COLO668 (cell line): ENCODE data around the gene SRI.
A peak's percentile ranks its signal among the peaks of the same experiment; 100 is the strongest.
"Not testable (repeated sequence)": the region's sequence is repeated elsewhere in the genome, so short reads cannot be mapped to it uniquely, and the experiment has no call there.

Experiments
- DNase-seq: peaks from one replicate; lab custom pipeline; 2025; ENCODE audit not compliant: unreplicated experiment; lab: John Stamatoyannopoulos, UW

Gene SRI, protein sequence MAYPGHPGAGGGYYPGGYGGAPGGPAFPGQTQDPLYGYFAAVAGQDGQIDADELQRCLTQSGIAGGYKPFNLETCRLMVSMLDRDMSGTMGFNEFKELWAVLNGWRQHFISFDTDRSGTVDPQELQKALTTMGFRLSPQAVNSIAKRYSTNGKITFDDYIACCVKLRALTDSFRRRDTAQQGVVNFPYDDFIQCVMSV

GRCh38 chr7:88219781-88220747 lies at the start of gene SRI:
TSS of gene SRI (minus strand) at chr7:88220038. CDS start at chr7:88220026, 12 bp downstream.
- DNase-seq: peak; percentile 89

DNA sequence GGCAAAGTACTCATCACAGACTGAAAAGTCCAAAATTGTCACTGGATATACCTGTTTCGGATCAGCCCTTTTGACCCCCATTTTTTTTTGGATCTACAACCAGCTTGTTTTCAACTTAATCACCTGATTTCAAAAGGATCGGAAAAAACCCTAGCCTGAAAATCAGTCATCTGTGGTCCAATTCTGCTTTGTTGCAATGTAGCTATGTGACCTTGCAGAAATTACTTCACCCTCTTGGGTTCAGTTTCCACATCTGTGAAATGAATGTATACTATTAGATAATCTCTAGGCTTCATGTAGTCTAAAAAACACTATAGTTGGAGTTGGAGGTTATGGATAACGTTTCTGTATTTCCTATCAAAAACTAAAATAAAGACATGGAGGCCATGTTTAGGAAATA lies 49.7 kb upstream of the SRI start:
- DNase-seq: no peak

- DNase-seq: no peak
These were observed 49.0 kb upstream of the SRI start for GRCh38 chr7:88268858-88269257.

DNA sequence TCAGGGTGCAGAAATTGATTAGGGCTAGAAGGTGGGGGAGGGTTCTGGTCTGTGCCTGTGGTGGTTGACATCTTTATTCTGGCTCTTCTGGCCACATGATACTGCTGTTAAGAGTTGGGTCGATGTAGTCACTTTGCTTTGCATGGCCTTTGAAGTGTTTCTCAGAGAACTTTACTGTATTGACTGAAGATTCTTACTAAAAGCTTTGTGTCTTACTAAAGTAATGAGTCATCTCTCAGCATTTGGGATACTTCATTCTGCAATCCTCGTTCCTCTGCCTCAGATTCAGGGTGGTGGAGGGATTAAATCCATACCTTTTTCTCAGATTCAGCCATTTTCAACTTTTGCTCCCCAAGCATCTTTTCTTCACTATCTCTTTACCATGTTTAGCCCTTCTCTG lies 48.2 kb upstream of the SRI start:
- DNase-seq: no peak

- DNase-seq: no peak
These were observed 47.6 kb upstream of the SRI start for GRCh38 chr7:88267421-88267820.

GRCh38 chr7:88264987-88265386 lies 45.1 kb upstream of the SRI start:
- DNase-seq: not testable (repeated sequence)

DNA sequence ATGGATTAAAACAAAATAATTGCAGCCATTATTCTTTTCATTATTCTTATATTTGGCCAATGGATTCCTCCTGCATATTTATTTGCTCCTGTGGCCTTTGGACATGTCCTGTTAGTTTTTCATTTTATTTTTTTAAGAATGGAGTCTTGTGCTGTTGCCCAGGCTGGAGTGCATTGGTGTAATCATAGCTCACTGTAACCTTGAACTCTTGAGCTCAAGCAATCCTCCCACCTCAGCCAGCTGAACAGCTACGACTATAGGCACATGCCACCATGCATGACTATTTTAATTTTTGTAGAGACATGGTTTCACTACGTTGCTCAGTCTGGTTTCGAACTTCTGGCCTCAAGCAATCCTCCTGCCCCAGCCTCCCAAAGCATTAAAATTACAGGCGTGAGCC lies 42.7 kb upstream of the SRI start:
- DNase-seq: no peak

- DNase-seq: no peak
These were observed 40.9 kb upstream of the SRI start for GRCh38 chr7:88260719-88261118.

GRCh38 chr7:88259656-88260380 lies 40.0 kb upstream of the SRI start:
- DNase-seq: no peak

DNA sequence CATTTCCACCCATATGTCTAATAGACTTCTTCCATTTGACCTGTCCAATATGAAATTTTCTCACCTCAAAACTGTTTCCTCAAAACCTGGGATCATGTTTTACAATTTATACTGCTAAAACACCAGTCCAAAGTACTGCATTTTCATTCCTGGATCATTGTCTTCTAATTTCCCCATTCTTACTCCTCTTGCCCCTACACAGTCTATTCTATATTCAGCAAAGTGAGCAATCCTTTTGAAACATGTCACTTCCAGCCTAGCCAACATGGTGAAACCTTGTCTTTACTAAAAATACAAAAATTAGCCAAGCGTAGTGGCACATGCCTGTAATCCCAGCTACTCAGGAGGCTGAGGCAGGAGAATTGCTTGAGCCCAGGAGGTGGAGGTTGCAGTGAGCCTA lies 38.5 kb upstream of the SRI start:
- not testable (repeated sequence) for DNase-seq

- DNase-seq: no peak
These were observed 37.1 kb upstream of the SRI start for GRCh38 chr7:88256906-88257305.

GRCh38 chr7:88254721-88255424 lies 35.0 kb upstream of the SRI start:
- no peak for DNase-seq

- DNase-seq: no peak
These were observed 33.8 kb upstream of the SRI start for GRCh38 chr7:88253640-88254039.

DNA sequence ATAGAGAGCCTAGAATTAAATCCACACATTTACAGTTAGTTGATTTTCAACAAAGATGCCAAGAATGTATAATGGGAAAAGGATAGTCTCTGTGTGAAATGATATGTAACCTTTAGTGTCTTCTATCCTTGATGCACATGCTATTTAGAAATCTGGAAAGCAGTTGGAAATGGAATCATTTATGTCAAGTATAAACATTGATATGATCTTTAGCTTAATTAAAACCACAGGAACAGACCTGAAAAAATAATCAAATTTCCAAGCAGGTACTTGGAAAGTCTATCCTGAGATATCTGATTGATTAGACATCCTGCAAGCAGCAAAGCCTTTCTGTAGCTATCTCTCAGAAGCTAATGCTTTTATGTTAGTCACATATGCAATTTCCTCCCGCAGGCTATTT lies 24.4 kb upstream of the SRI start:
- DNase-seq: no peak

- no peak for DNase-seq
These were observed 23.6 kb upstream of the SRI start for GRCh38 chr7:88243345-88243909.

GRCh38 chr7:88239852-88240251 lies 20.0 kb upstream of the SRI start:
- DNase-seq: no peak

DNA sequence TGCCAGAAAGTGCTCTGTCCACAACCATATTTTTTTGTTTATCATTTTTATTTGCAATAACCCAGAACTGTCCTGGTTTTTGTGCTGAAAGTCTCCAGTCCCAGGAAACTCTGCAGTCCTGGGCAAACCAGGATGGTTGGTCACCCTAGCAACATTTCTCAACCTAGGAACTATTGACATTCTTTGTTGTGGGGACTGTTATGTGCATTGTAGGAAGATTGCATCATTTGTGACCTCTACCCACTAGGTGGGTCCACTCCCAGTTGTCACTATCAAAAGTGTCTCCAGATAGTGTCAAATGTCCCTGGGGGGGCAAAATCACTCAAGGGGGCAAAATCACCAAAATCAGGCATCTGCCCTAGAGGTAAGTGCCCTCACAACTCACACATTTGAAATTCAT lies 14.0 kb upstream of the SRI start:
- DNase-seq: no peak

- DNase-seq: no peak
These were observed 10.8 kb upstream of the SRI start for GRCh38 chr7:88230646-88231045.

- no peak for DNase-seq
These were observed 9.6 kb upstream of the SRI start for GRCh38 chr7:88229302-88229995.

GRCh38 chr7:88226886-88227516 lies 7.2 kb upstream of the SRI start:
- no peak for DNase-seq
